Measurements from ENCODE around the gene RNF144B.
A peak's percentile ranks its signal among the peaks of the same experiment; 100 is the strongest.
"Not testable (repeated sequence)": the region's sequence is repeated elsewhere in the genome, so short reads cannot be mapped to it uniquely, and the experiment has no call there.

The RNF144B gene

DNA sequence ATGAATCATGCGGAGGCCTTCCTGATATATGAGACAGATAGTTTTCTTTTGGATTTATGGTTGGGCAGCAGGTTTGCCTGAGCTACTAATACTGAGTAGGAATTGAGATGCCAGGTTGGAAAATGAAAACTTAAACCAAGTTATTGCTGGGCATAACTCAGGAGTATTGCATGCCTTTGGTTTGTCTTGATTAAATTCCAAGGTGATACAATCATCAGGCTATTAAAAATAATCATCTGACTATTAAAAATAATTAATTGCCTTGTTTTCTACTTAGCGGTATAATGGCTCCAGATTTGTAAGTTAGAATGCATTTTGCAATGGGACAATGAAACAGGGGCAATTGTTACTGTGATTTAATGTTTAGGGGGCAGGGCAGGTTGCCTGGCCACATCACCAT, 15.5 kb upstream of the RNF144B start:
- DNase-seq = no peak

DNA sequence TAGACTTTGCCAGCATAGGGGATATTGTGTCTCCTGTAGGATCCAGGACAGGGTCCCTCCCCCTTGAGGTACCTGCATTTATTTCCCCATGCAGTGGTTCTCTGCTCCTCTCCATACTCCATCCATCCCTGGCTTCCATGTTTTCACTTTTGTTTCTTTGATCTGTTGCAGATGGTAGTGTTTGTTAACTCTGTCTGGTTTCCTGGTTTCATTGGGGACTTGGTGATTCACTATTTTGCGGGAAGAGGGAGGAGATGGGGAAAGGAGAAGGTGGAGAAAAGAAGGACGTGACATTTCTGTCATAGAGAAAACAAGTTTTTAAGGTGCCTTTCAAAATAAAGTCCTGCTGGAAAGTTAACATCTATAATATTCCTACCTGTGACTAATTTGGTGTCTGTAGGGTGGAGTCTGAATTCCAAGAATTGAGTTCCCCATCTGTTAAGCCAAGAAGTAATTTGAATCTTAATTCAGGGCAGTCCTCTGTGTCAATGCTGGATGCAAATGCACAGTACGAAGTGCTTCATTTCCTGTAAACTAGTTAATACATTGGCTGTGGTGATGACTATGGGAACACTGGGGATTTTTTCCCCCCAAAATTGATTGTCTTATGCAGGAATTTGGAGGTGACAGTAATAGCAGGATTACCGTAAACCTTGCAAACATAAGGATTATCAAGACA, 6.9 kb upstream of the RNF144B start:
- DNase-seq = no peak

DNA sequence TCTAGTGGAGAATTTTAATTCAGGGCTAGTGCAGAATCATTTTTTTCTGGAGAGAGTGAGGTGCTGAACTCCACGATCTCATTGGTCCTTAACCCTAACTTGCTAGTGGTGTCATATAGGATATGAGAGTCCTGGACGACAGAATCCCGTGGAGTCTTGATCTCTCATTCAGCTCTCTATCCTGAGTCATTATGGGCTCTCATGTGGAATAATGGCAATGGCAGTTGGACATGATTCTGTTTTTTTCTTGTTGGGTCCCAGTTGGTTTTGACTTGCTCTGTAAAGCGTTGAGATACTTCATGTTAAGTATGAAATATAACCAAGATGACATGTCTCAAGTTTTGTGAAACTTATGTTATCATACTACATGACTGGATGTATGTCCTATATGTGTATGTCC, 6.3 kb upstream of the RNF144B start:
- no peak for DNase-seq

DNA sequence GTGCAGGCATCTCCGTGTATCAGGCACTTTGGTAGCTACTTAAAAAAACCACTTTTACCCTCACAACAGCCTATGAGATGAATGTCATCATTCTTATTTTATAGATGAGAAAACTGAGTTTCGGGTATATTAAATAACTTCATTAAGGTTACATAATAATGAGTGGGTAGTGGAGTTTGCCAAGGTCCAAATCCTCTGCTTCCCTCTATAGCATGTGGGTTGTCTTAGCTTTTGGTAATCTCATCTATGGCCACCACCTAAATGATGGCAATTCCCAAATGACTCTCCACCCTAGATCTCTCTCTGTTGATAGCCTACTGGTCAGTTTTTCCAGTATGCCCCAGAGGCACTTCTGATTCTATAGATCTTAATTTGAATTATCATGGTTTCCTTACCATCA, 3.7 kb upstream of the RNF144B start:
- DNase-seq = no peak

DNA sequence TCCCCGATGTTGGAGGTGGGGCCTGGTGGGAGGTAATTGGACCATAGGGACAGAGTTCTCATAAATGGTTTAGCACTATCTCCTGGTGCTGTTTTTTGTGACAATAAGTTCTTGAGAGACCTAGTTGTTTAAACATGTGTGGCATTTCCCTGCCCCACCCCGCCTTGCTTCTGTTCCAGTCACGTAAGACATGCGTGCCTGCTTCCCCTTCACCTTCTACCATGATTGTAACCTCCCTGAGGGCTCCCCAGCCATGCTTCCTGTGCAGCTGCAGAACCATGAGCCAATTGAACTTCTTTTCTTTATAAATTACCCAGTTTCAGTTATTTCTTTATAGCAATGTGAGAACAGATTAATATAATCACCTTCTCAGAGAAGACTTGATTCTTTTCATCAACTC, 2.5 kb upstream of the RNF144B start:
- no peak for DNase-seq

DNA sequence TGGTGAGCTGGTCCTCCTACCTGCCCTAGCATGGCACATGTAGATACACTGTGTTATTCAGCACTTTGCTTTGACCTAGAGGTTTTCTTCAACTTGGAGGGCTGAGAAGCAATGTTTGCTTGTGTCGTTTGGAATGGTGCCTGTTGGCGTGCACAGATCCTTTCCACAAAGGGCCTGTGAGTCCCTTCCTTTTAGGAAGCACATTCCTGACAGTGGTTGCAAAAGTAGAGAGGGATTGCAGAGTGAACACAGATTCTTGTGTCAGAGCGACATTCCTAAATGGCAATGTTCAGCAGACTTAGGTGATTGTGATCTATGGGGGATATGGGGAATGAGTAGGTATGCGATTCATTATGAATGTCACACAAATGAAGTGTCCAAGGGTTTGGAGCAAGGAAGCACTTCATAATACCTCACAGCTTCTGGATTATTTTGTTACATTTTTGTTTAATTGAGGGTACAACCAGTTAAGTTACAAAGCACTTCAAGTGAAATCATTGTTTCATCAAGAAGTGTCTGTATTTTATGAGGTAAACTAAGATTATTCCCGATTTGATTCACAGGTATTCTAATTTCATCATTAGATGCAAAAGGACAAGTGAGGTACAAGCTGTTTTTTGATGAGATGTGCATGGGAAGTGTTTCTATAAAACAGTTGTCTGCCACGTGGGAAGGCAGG, 713 bp upstream of the RNF144B start:
- DNase-seq = peak; percentile 67

DNA sequence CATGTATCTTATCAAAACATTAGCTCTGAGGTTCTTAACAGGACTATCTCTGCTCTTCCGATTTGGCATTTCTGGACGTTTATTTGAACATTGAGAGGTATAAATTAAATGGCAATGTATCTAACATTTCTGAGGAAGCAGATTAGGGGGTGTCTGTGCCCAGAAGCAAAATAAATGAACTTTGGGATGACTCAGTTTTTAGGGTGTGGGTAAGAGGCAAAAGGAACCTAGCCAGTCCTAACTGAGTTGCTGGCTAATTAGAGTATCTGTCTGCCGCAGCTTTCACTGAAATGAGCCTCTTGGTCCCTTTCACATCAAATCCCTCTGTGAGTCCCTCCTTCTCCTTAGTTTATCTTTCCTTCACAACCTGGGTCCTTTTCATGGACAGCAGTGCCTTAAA, 1.1 kb downstream of the RNF144B start:
- no peak for DNase-seq

DNA sequence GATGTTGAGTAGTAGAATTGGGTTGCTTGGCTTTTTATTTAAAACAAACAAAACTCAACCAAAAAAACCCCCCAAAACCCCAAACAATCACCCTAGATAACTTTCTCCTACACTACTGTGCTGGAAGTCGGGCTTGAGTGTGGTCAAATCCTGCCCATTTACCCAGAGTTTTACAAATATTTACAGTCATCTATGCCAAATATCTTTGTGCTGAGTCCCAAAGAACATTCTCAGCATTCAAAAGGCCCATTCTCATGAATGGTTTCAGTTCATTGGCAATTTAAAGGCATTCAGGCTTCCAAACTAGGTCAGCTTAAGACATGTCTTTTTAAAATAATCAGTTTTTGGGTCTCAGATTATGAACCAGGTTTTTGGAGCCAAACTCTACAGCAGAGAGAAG, 1.8 kb downstream of the RNF144B start:
- peak; percentile 86 for DNase-seq

DNA sequence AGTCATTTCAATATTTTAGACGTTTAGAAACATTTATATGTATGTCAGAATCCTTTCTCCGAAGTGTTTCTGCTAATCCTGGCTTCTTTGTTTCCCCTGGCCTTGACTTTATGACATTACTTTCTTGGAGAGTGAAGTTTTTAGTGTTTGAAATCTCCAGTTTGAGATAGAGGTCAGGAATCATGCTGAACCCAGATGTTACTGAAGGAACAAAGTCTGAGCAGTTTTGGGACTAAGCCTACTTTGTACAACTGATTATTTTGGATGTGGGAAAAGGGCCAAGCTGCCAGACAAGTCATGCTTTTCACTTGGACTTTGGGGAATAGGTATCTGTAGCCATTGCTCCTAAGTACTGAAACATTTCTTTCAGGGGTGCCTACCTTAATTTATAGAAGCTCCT, 2.3 kb downstream of the RNF144B start:
- peak; percentile 43 for DNase-seq

DNA sequence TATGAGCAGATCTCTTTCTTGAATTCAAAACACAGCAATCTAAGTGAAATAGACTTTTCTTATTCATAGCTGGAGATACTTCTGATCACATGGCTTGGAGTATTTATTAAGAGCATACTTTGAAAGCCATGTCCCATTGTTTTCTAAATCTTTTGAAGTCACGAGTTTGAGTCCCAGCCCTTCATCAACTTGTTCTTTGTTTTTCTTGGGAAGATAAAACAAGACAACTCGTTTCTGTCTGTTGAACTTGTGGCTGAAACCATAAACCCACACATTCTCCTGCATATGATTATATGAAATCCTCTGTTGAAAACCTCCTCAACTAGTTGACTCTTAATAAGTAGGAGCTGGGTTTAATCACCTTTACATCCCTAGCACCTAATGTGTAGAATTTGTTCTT, 3.3 kb downstream of the RNF144B start:
- no peak for DNase-seq

DNA sequence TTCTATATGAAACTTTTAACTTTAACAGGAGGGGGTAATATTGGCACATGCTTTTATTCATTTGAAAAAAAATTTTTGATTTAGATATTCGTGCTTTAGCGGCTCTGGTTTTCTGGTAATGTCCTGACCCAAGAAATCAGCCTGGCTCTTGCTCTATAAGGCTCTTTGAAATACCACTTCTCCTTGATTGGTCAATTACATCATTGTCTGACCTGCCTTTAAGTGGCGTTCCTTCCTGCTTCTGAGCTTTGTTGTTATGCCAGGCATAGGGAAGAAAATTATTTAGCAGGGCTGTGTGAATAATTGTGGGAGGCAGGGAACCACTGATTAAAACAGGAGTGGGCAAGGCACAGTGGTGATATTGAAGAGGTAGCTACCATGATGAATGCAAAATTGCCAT, 3.9 kb downstream of the RNF144B start:
- no peak for DNase-seq

DNA sequence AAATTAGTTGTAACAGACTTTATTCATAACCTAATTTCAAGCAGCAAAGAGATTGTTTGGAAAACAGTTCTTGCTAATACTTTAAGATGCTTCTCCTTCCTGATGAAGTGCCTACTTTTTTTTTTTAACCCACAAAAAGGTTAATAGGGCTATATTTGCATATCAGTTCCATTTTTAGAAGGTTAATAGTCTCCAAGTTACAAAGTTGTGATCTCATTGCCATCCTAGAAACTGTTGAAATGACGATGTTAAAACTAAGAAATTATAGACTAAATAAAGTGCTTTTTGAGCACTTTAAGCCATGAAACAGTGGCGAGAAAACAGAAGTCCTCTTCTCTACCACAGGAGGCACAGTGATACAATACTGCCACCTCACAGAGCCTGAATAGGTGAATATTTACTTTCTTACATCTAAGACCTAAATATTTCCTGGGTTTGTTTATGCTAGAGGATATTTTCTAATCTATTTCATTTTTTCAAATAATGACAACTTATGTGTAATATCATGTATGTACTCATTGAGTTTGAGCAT, 5.3 kb downstream of the RNF144B start:
- DNase-seq = no peak

DNA sequence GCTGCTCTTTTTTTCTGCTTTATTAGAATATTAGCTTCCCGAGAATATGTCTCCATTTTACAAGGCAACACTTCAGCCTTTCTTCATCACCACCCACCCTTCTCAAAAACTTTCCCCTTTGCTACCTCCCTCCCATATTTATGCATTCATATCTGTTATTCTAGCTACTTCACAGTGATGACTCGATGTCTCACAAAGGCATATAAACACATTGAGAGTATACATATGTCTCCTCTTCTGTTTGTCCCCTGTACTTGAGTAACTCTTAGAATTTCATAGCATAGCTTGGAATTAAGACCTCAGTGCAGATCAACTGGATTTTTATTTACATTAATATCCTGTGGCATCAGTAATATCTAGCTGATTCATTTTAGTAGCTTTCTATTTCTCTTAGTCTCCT, 6.5 kb downstream of the RNF144B start:
- DNase-seq = peak; percentile 40

DNA sequence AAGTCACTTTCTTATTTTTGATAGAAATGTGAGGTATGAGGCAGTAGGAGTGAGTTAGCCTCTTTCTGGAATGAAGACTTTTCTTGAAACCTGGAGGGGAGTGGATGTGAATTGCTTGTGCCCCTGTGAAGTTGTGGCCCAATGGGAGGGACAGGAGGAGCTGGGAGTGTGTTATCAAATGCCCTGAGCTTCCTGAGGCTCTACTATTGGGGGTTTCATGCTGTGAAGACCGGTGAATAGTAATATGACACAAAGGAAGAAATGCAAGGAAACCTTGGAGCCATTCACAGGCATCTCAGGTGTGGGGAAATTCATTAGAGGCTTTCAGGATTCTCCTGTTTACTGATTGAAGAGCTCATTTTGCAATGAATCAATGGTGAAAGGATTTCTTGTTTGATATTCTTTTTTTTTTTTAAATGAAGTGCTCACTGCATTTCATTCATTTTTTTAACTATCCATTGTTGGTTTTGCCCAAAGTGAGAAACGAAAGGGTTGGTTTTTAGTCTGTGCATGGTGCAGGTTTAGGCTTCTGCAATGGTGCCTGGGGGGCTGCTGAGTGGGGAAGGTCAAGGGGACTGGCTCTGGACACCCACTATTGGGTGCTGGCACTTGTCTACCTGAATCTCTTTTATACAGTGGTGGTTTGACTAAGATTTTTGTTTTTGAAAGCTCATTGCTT, 8.2 kb downstream of the RNF144B start:
- no peak for DNase-seq

DNA sequence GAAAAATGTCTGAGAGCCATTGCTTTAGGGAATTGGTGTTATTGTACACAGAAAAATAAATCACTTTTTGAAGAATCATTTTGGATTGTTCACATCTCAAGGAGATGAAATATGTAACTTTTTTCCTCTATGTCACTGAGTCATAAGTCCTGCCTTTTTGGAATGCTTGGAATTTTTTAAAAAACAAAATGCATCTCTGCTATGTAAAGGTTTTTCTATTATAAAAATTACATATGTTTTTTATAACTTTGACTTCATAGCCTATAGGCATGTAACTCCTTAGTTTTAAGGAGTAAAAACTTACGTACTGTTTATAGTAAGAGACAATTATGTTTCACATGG, 8.7 kb downstream of the RNF144B start:
- peak; percentile 80 for DNase-seq

DNA sequence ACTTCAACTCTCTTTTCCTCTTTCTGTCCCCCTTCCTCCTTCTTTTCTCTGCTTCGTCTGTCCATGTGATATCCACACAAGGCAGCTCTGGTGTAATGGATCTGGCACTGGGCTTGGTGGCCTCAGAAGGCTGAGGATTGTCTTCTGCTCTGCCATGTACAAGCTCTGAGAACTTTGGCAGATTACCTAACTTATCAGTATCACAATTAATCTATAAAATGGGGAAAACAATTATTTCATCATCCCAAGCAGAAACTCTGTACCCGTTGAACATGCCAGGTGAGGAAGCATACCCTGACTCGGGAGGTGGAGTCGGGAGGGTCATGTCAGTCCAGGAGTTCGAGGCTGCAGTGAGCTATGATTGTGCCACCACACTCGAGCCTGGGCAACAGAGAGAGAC, 10.6 kb downstream of the RNF144B start:
- no peak for DNase-seq

DNA sequence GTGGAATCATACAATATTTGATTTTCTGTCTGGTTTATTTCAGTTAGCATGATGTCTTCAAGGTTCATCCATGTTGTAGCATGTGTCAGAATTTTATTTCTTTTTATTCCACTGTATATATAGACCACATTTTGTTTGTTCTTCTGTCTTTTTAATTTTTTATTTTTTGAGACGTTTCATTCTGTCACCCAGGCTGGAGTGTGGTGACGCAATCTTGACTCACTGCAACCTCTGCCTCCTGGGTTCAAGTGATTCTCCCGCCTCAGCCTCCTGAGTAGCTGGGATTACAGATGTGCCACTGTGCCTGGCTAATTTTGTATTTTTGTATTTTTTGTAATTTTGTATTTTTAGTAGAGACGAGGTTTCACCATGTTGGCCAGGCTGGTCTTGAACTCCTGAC, 11.1 kb downstream of the RNF144B start:
- not testable (repeated sequence) for DNase-seq

DNA sequence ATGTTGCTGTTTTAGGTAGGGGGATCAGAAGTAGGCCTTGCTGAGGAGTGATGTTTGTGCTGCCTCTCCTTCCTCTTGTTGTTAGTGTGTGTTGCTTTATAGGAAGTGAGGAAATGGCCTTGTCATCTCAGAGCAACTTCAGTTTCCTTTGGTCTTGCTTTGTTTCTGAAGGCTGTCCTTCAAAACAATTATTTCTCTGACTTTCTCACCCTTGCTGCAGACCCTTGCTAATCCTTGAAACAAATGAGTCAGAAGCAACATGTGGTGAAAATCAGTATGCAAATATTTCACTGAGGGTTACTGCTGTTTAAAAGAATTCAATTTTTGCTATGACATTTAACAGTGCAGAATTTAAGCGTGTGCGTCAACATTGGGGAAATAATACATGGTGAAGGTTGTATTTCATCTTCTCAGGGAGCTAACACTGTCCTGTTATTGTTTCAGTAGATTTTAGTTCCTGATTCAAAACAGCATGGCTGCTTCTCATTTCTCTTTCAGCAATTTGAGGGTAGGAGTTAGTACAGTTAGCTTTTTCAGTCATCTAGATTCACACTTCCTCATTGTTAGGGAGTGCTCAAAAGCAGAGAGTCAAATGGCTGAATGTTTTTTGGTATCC, 13.8 kb downstream of the RNF144B start:
- peak; percentile 87 for DNase-seq

DNA sequence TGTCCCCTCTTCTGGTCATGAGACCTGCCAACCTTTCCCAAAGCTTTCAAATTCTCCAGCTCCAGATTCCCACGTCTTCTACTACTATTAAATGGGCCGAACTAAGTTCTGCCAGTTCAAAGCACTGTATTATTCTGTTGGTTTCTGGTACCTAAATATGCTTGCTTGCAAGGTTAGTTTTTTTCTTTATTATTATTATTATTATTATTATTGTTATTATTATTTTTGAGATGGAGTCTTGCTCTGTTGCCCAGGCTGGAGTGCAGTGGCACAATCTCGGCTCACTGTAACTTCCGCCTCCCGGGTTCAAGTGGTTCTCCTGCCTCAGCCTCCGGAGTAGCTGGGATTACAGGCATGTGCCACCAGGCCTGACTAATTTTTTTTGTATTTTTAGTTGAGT, 17.8 kb downstream of the RNF144B start:
- not testable (repeated sequence) for DNase-seq

DNA sequence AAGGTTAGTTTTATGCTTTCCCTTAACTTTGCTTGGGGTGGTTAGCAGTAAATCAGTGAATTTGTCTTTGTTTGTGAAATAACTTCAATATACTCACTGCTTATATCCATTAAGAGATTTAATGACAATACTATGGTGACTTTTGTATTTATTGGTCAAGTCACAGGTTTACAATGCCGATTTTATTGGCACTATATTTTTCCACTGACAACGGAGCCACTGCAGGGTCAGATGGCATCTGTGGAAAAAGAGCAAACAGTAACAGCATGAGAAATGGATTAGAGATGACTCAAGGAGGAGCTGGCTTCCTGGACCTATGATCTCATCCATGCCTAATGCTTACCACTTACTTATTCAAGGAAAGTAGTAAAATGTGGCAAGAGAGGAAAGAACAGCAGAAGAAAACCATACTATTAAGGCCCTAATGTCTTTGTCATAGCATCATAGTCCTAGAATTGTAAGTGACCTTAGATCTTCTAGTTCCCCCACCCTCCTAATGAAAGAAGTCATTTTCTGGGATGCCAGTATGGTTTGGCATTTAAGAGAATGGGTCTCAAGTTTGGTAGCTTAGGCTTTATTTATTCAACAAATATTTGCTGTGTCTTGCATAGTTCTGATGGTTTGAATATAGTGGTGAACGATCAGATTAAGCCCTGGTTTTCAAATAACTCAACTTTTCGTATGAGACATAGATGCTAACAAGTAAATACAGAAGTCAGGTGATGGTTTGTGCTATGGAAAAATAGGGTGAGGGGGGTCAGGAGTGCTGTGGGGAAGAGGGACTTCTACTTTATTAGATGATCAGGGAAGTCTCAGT, 18.5 kb downstream of the RNF144B start:
- DNase-seq = peak; percentile 93

DNA sequence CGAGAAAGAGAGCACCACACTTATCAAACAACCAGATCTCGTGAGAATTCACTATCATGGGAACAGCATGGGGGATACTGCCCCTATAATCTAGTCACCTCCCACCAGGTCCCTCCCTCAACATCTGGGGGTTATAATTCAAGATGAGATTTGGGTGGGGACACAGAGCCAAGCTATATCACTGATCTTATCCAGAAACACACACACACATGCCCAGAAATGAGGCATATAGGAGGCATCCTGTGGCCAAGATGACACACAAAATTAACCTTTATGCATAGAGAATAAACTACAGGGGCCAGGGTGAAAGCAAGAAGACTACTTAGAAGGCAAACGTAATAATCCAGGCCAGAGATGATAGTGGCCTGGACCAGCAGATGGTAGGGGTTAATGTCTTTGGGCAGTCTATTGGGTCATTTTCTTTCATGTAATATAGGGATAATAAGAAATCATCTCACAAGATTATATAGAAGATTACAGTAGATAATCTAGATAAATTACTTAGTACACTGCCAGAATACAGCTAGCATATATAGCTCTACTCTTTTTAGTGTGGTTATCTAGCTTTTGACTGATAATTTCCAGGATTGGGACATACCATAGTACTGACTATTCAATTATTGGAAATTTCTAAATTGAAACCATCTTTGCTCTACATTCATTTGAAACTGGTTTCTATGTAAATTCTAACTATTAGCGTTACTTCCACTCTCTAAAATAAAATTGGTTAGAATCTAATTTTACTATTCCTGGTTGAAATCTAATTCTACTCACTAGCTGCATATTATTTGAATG, 20.0 kb downstream of the RNF144B start:
- DNase-seq = peak; percentile 41

DNA sequence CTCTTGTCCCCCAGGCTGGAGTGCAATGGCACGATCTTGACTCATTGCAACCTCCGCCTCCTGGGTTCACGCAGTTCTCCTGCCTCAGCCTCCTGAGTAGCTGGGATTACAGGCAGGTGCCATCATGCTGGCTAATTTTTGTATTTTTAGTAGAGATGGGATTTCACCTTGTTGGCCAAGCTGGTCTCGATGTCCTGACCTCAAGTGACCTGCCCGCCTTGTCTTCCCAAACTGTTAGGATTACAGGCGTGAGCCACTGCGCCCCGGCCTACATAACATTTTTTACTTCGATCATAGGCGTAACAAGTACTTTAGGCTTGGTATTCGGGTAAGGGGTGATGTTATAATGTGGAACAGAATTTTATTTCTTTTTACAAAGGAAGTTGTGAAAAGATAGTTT, 22.5 kb downstream of the RNF144B start:
- not testable (repeated sequence) for DNase-seq
